Trophoblast cell (in vitro differentiated cells and primary cell): ENCODE data around the gene NEGR1.

ENCODE experiments used
- DNase-seq, 2 donors: peaks; one replicate each; pipeline ENCODE4 v3.0.0-alpha.2; 2016
- H2AFZ ChIP-seq: 2 replicates; pipeline ENCODE4 v1.6.1; 2013; ENCODE audit warnings: low read length, moderate library complexity, mild to moderate bottlenecking; ENCODE audit not compliant: insufficient read depth, poor library complexity
- H2AK5ac ChIP-seq: 2 replicates; pipeline ENCODE4 v1.6.1; 2013; ENCODE audit warnings: mild to moderate bottlenecking, low read length
- H2BK120ac ChIP-seq: 2 replicates; pipeline ENCODE4 v1.6.1; 2013; ENCODE audit warnings: low read length, mild to moderate bottlenecking, moderate library complexity; ENCODE audit not compliant: insufficient read depth, poor library complexity
- H2BK12ac ChIP-seq: 2 replicates; pipeline ENCODE4 v1.6.1; 2013; ENCODE audit warnings: mild to moderate bottlenecking, low read length, moderate library complexity
- H2BK5ac ChIP-seq: 2 replicates; pipeline ENCODE4 v1.6.1; 2013; ENCODE audit warnings: low read length, low read depth, moderate library complexity, mild to moderate bottlenecking; ENCODE audit not compliant: poor library complexity
- H3K14ac ChIP-seq: 2 replicates; pipeline ENCODE4 v1.6.1; 2013; ENCODE audit warnings: mild to moderate bottlenecking, low read length
- H3K18ac ChIP-seq: 2 replicates; pipeline ENCODE4 v1.6.1; 2013; ENCODE audit warnings: mild to moderate bottlenecking, low read length
- H3K23ac ChIP-seq: 2 replicates; pipeline ENCODE4 v1.6.1; 2013; ENCODE audit warnings: low read length
- H3K27ac ChIP-seq: 2 replicates; pipeline ENCODE4 v1.5.1; 2013; ENCODE audit warnings: low read depth, mild to moderate bottlenecking, inconsistent platforms, low read length, moderate library complexity
- H3K27me3 ChIP-seq: 2 replicates; pipeline ENCODE4 v1.6.1; 2013; ENCODE audit warnings: inconsistent platforms, mild to moderate bottlenecking, low read length, moderate library complexity; ENCODE audit not compliant: insufficient read depth
- H3K36me3 ChIP-seq, 2 experiments: 1 replicate in 1 of 2; 2 replicates in 1 of 2; pipeline ENCODE4 v1.6.1; 2013; ENCODE audit warnings: low read length in 2 of 2, mild to moderate bottlenecking in 2 of 2, moderate library complexity in 1 of 2; ENCODE audit not compliant: insufficient read depth in 2 of 2, control insufficient read depth in 1 of 2
- H3K4ac ChIP-seq: 2 replicates; pipeline ENCODE4 v1.6.1; 2013; ENCODE audit warnings: low read depth, mild to moderate bottlenecking, low read length, moderate library complexity
- H3K4me1 ChIP-seq, 2 experiments: 1 replicate in 1 of 2; 2 replicates in 1 of 2; pipeline ENCODE4 v1.6.1; 2013; ENCODE audit warnings: low read length in 2 of 2, mild to moderate bottlenecking in 2 of 2, moderate library complexity in 1 of 2; ENCODE audit not compliant: insufficient read depth in 2 of 2, control insufficient read depth in 1 of 2
- H3K4me2 ChIP-seq: 2 replicates; pipeline ENCODE4 v1.6.1; 2013; ENCODE audit warnings: inconsistent platforms, mild to moderate bottlenecking, low read length, moderate library complexity
- H3K4me3 ChIP-seq: 2 replicates; pipeline ENCODE4 v1.5.1; 2013; ENCODE audit warnings: mild to moderate bottlenecking, low read depth, low read length, inconsistent platforms
- H3K79me1 ChIP-seq: one replicate; pipeline ENCODE4 v1.6.1; 2013; ENCODE audit warnings: low read length
- H3K79me2 ChIP-seq: 2 replicates; pipeline ENCODE4 v1.6.1; 2013; ENCODE audit warnings: low read length, mild to moderate bottlenecking; ENCODE audit not compliant: control insufficient read depth, insufficient read depth, poor library complexity
- H3K9ac ChIP-seq: 2 replicates; pipeline ENCODE4 v1.6.1; 2013; ENCODE audit warnings: mild to moderate bottlenecking, low read length
- H3K9me3 ChIP-seq: 2 replicates; pipeline ENCODE4 v1.6.1; 2013; ENCODE audit warnings: low read depth, mild to moderate bottlenecking, control low read depth, inconsistent platforms, low read length; ENCODE audit not compliant: insufficient read depth
- H4K12ac ChIP-seq: 2 replicates; pipeline ENCODE4 v1.6.1; 2013; ENCODE audit warnings: low read depth, mild to moderate bottlenecking, low read length, moderate library complexity
- H4K8ac ChIP-seq: 2 replicates; pipeline ENCODE4 v1.6.1; 2013; ENCODE audit warnings: low read depth, mild to moderate bottlenecking, low read length, moderate library complexity
- H4K91ac ChIP-seq: one replicate; pipeline ENCODE4 v1.6.1; 2013; ENCODE audit warnings: low read depth, mild to moderate bottlenecking, low read length, moderate library complexity
- WGBS: extraction: QIAGEN DNeasy Blood & Tissue Kit; methylation state at CpG from one replicate; pipeline ENCODE4 v1.1.7; 2013; ENCODE audit warnings: missing lambda C conversion rate; ENCODE audit not compliant: insufficient read length, insufficient coverage; ENCODE audit errors: extremely low coverage; 5-methylcytosine and 5-hydroxymethylcytosine counted together

The NEGR1 gene

DNA sequence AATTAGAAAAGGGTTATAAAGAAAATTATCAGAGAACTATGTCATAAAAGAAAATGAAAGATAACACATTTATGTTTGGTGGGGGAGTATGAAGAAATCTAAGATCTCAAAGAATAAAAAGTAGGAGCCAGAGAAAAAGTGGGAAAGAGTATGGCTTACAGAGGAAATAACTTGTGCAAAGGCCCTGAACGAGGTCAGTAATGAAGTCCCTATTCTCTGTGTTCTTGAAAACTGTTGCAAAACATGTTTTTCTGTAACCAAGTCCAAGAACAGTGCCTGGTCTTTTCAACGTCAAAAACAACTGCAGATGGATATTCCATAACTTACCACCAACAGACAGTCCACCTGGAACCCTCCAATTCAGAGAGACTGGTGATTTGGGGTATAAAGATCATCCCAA, 188.1 kb downstream of the NEGR1 start:
- no peak overlapping the region for H3K4me2 ChIP-seq
- no peak overlapping the region for H3K23ac ChIP-seq
- H3K79me2 ChIP-seq: no peaks in the 10 kb centered on the region
- H3K27me3 ChIP-seq: no peaks in the 10 kb centered on the region
- no peaks in the 10 kb centered on the region for H3K36me3 ChIP-seq
- no peak overlapping the region for H3K18ac ChIP-seq
- H2BK120ac ChIP-seq: no peak overlapping the region
- no peak overlapping the region for H4K91ac ChIP-seq
- H3K4ac ChIP-seq: no peak overlapping the region
- no peak overlapping the region for H4K8ac ChIP-seq
- no CpG with 5 or more reads among the region's 2 CpGs for WGBS
- H2BK12ac ChIP-seq: no peak overlapping the region
- H3K9ac ChIP-seq: no peak overlapping the region
- no peak overlapping the region for H2AFZ ChIP-seq
- H3K14ac ChIP-seq: no peak overlapping the region
- H4K12ac ChIP-seq: no peak overlapping the region
- no peak overlapping the region for H3K27ac ChIP-seq
- no peak overlapping the region for H3K4me3 ChIP-seq
- H2BK5ac ChIP-seq: no peak overlapping the region
- DNase-seq: no peak
- H2AK5ac ChIP-seq: no peak overlapping the region
- H3K9me3 ChIP-seq: no peaks in the 10 kb centered on the region
- no peaks in the 10 kb centered on the region for H3K4me1 ChIP-seq
- no peaks in the 10 kb centered on the region for H3K79me1 ChIP-seq

GRCh38 chr1:72086394-72086793, 195.9 kb downstream of the NEGR1 start:
- no peak for DNase-seq
- H3K27me3 ChIP-seq: no peaks in the 10 kb centered on the region
- no peak overlapping the region for H2BK5ac ChIP-seq
- H4K12ac ChIP-seq: no peak overlapping the region
- H3K18ac ChIP-seq: no peak overlapping the region
- no CpG with 5 or more reads among the region's 3 CpGs for WGBS
- H3K79me2 ChIP-seq: no peaks in the 10 kb centered on the region
- H3K4me1 ChIP-seq: no peaks in the 10 kb centered on the region
- H3K4me2 ChIP-seq: no peak overlapping the region
- H3K36me3 ChIP-seq: no peaks in the 10 kb centered on the region
- no peaks in the 10 kb centered on the region for H3K79me1 ChIP-seq
- H3K4ac ChIP-seq: no peak overlapping the region
- H3K27ac ChIP-seq: no peak overlapping the region
- no peak overlapping the region for H3K9ac ChIP-seq
- no peak overlapping the region for H2BK12ac ChIP-seq
- H2AK5ac ChIP-seq: no peak overlapping the region
- no peak overlapping the region for H3K14ac ChIP-seq
- H2BK120ac ChIP-seq: no peak overlapping the region
- no peak overlapping the region for H4K91ac ChIP-seq
- no peak overlapping the region for H2AFZ ChIP-seq
- no peak overlapping the region for H3K4me3 ChIP-seq
- no peak overlapping the region for H4K8ac ChIP-seq
- no peak overlapping the region for H3K23ac ChIP-seq
- H3K9me3 ChIP-seq: no peaks in the 10 kb centered on the region

- Histone ChIP-seq H3K23ac (no peak overlapping the region), H2AK5ac (no peak overlapping the region), H4K12ac (no peak overlapping the region), H2BK120ac (no peak overlapping the region), H3K14ac (no peak overlapping the region), H3K18ac (no peak overlapping the region), H3K9me3 (no peaks in the 10 kb centered on the region), H3K4ac (no peak overlapping the region), H2BK12ac (no peak overlapping the region), H3K36me3 (no peaks in the 10 kb centered on the region), H3K9ac (no peak overlapping the region), H2AFZ (no peak overlapping the region), H2BK5ac (no peak overlapping the region), H3K27ac (no peak overlapping the region), H3K79me1 (no peaks in the 10 kb centered on the region), H4K91ac (no peak overlapping the region), H4K8ac (no peak overlapping the region), H3K27me3 (no peaks in the 10 kb centered on the region), H3K4me2 (no peak overlapping the region), H3K4me1 (no peaks in the 10 kb centered on the region), H3K79me2 (no peaks in the 10 kb centered on the region), H3K4me3 (no peak overlapping the region)
- DNase-seq: no peak
Observed at GRCh38 chr1:72075425-72075824, 206.9 kb downstream of the NEGR1 start.

DNA sequence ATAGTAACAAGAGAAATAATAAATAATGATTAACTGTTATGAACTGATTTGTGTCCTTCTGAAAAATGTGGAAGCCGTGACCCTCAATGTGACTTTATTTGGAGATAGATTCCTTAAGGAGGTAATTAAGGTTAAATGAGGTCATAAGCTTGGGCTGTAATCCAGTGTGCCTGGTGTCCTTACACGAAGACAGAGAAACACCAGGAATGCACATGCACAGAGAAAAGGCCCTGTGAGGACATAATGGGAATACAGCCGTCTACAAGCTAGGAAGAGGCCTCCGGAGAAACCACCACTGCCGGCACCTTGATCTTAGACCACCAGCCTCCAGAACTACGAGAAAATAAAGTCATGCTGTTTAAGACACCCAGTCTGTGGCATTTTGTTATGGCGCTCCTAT, 215.9 kb downstream of the NEGR1 start:
- no peak overlapping the region for H3K4me3 ChIP-seq

More for the DNA sequence above, 215.9 kb downstream of the NEGR1 start:
- Histone ChIP-seq H3K79me1 (no peaks in the 10 kb centered on the region), H3K36me3 (no peaks in the 10 kb centered on the region), H2BK120ac (no peak overlapping the region), H2AK5ac (no peak overlapping the region), H4K12ac (no peak overlapping the region), H2AFZ (no peak overlapping the region), H3K27ac (no peak overlapping the region), H3K79me2 (no peaks in the 10 kb centered on the region), H3K4me2 (no peak overlapping the region), H3K9me3 (no peaks in the 10 kb centered on the region), H4K91ac (no peak overlapping the region), H3K4ac (no peak overlapping the region), H3K27me3 (no peaks in the 10 kb centered on the region), H3K4me1 (no peaks in the 10 kb centered on the region), H2BK5ac (no peak overlapping the region), H4K8ac (no peak overlapping the region), H3K9ac (no peak overlapping the region), H2BK12ac (no peak overlapping the region), H3K14ac (no peak overlapping the region), H3K23ac (no peak overlapping the region), H3K18ac (no peak overlapping the region)
- DNase-seq: no peak
- WGBS: no CpG with 5 or more reads among the region's 7 CpGs
